Stimulated activated CD4-positive, alpha-beta T cell treated with anti-CD3 and anti-CD28 coated beads, TNF-alpha, amount 100 ng/mL, for 24 hours (primary cell): Measurements from ENCODE around the gene BCL2L14.
A peak's percentile ranks its signal among the peaks of the same experiment; 100 is the strongest.
"Not testable (repeated sequence)": the region's sequence is repeated elsewhere in the genome, so short reads cannot be mapped to it uniquely, and the experiment has no call there.

ENCODE experiments used
- DNase-seq, 3 experiments: peaks; one replicate each; pipeline ENCODE4 v3.0.0-alpha.2; 2020; ENCODE audit warnings: low read depth in 3 of 3

Gene BCL2L14

DNA sequence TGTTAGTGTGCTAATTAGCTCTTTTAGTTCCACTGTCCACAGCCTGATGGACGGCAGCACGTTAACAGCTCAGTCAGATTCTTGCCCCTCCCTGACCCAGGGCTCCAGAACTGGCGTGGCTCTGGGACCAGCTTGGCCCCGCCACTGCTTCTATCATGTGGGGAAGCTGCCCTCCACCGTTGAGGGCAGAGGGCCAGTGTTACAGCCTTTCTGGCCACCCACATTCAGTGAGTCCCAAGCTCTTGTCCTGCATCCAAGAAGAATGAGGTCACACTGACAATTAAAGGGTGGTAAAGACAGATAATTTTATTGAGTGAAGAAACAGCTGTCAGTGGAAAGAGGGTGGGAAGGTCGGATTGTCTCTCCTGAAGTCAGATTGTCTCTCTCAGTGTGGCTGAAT lies 36.9 kb downstream of the BCL2L14 start:
- no peak for DNase-seq

DNA sequence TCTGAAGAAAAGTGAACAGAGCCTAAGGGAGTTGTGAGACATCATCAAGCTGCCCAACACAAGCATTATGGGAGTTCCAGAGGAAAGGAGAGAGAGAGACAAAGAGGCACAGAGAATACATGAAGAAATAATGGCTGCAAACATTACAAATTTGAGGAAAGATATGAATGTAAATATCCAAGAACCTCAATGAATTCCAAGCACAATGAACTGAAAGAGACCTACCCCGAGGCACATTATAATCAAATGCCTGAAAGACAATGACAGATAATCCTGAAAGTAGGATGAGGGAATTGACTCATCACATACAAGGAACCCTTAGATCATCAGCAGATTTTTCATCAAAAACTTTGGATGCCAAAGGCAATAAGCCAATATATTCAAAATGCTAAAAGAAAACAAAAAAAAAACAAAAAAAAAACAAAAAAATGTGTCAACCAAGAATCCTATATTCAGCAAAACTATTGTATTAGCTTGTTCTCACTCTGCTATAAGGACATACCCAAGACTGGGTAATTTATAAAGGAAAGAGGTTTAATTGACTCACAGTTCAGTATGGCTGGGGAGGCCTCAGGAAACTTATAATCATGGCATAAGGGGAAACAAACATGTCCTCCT lies 37.8 kb downstream of the BCL2L14 start:
- DNase-seq: no peak

DNA sequence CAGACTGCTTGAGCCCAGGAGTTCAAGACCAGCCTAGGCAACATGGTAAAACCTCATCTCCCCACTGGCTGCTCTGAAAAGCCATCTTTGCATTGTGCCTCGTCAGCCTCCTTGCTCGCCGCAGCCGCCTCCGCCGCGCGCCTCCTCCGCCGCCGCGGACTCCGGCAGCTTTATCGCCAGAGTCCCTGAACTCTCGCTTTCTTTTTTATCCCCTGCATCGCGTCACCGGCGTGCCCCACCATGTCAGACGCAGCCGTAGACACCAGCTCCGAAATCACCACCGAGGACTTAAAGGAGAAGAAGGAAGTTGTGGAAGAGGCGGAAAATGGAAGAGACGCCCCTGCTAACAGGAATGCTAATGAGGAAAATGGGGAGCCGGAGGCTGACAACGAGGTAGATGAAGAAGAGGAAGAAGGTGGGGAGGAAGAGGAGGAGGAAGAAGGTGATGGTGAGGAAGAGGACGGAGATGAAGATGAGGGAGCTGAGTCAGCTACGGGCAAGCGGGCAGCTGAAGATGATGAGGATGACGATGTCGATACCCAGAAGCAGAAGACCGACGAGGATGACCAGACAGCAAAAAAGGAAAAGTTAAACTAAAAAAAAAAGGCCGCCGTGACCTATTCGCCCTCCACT lies 40.3 kb downstream of the BCL2L14 start:
- DNase-seq: peak in 2 of 3 experiments; percentile 4 to 37

DNA sequence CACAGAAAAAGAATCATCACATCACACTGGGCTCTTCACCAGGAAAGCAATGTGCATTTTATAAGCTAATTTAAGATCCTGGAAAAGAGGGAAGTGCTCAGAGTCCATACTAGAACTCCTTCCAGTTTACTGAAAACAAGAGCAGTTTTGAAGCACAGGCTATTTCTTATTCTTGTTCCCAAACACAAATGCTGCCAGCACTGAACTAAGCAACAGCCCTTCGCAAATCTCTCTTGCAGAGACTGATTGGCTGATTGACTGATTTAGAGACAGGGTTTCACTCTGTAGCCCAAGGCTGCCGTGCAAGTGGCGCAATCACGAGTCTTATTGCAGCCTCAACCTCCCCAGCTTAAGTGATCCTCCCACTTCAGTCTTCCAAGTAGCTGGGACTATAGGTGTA lies 44.8 kb downstream of the BCL2L14 start:
- DNase-seq: no peak

GRCh38 chr12:12116677-12117076 lies 45.9 kb downstream of the BCL2L14 start:
- DNase-seq: no peak

- no peak for DNase-seq
Observed at GRCh38 chr12:12121061-12121460, 50.3 kb downstream of the BCL2L14 start.

DNA sequence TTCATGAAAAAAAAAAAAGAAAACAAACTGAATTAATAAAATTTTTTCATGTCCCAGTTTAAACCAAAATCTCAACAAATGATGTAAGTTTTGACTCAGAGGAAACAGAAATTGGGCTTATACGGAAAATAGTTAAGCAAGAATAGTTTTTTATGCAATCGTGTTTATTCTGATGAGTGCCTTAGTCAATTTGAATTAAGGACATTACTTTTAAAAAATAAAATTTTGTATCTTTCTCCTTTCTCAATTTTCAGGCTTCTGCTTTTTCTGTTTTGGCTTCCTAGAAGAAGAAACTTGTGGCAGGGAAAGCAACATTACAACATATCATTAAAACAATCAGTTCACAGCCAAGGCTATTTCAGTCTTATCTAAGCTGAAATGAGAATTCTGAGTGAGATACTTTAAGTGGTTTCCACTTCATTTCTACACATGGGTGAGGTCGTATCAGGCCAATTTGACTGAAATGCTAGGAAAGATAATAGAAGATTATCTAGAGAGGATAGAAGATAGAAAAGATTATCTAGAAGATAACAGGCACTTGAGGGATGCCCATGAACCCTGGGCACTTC lies 52.4 kb downstream of the BCL2L14 start:
- no peak for DNase-seq

DNA sequence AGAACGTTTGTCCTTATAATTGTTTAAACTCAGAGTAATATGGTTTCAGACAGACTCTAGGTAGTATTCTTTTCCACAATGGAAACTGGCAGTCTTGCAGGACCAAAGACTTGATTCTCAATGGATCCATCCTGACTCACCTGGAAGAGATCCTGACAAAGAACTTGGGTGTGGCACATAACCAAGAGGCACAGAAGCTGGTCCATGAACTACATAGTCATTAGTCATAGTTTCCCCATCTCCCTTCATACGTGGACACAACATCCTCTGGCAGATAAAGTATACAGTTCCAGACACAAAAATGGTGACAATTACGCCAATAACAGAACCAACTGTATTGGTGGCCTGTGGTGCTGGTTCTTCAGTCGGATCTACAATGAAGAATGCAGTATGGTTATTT lies 55.8 kb downstream of the BCL2L14 start:
- no peak for DNase-seq

GRCh38 chr12:12127304-12127703 lies 56.6 kb downstream of the BCL2L14 start:
- no peak for DNase-seq

DNA sequence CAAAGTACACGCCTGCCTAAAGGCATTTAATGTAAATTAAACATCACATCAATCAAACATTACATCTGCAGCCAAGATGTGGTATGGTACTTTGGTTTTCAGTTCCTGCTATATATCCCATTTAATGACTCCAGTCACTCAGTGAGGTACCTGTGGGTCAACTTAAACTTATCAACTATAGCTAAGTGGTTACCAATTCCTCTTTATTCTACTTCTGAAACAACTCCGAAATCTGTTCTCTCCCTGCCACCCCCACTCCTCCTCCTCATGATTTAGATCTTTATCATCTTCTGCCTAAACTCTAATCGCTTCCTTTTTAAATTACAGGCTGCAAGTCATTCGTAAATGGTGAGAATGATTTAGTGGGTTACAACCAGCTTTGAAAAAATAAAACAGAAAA lies 57.9 kb downstream of the BCL2L14 start:
- DNase-seq: no peak

DNA sequence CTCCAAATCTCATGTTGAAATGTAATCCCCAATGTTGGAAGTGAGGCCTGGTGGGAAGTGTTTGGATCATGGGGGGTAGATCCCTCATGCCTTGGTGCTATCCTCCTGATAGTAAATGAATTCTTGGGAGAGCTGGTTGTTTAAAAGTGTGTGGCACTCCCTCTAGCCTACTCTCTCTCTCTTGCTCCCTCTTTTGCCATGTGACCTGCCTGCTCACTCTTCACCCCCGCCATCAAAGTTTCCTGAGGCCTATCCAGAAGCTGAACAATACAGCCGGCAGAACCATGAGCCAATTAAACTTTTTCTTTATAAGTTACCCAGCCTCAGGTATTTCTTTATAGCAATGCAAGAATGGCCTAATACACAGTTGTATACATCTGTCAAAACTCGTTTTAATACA lies 62.5 kb downstream of the BCL2L14 start:
- DNase-seq: no peak

DNA sequence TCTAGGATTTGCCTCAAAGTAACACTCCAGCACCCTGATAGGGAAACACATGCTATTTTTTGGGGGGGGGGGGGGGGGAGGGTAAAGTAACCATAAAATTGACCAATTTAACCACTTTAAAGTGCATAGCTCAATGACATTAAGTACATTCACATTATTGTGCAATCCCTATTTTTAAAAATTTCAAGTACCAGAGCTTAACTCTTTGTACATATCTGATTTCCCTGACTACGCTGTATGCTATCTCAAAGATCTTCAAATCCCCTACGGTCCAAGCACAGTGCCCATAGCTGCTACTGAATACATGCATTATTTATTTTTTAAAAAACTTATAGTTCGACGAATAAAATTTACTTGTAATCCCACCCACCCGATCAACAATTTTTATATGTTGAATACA lies 63.0 kb downstream of the BCL2L14 start:
- no peak for DNase-seq

GRCh38 chr12:12138203-12139154 lies 67.7 kb downstream of the BCL2L14 start:
- no peak for DNase-seq

GRCh38 chr12:12141000-12141399 lies 70.3 kb downstream of the BCL2L14 start:
- no peak for DNase-seq

DNA sequence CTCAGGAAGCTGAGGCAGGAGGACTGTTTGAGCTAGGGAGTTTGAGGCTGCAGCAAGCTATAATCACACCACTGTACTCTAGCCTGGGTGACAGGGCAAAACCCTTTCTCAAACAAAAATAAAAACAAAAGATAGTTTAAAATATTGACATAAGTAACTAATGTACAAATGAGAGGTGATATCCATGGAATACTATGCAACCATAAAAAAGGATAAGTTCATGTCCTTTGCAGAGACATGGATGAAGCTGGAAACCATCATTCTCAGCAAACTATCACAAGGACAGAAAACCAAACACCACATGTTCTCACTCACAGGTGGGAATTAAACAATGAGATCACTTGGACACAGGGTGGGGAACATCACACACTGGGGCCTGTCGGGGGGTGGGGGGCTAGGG lies 73.8 kb downstream of the BCL2L14 start:
- not testable (repeated sequence) for DNase-seq

GRCh38 chr12:12147111-12147510 lies 76.4 kb downstream of the BCL2L14 start:
- no peak for DNase-seq
